Retinal pigment epithelial cell (primary cell): Measurements from ENCODE around the gene GOLGA6L7.
"Not testable (repeated sequence)": the region's sequence is repeated elsewhere in the genome, so short reads cannot be mapped to it uniquely, and the experiment has no call there.

Experiments used
- DNase-seq: peaks from one replicate; pipeline ENCODE4 v3.0.0-alpha.2; 2010; ENCODE audit warnings: low read depth
- H3K4me3 ChIP-seq: 2 replicates; pipeline ENCODE4 v1.5.1; 2011; ENCODE audit warnings: mild to moderate bottlenecking, low read length, control low read depth, moderate library complexity
- CTCF ChIP-seq: conservative IDR thresholded peaks from 2 replicates; pipeline ENCODE4 v1.5.1; 2011; ENCODE audit warnings: low read depth, low read length, control low read depth, inconsistent platforms

The GOLGA6L7 gene

DNA sequence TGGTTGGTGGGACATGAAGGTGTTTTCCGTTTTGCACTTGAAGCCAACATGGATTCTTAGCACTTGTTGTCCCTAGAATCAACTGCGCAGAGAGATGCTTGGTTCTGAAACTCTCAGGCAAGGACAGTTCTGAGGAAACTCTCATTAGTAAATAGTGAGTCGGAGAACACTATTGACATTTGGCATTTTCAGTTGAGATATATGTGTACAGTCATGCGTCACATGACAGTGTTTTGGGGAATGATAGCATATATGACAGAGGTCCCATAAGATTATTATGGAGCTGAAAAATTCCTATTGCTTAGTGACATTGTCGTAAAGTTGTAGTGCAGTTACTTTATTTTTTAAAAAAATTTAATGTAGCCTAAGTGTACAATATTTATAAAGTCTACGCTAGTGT, 43.1 kb upstream of the GOLGA6L7 start:
- no peak overlapping the region for H3K4me3 ChIP-seq
- TF ChIP-seq CTCF, result no peak

DNA sequence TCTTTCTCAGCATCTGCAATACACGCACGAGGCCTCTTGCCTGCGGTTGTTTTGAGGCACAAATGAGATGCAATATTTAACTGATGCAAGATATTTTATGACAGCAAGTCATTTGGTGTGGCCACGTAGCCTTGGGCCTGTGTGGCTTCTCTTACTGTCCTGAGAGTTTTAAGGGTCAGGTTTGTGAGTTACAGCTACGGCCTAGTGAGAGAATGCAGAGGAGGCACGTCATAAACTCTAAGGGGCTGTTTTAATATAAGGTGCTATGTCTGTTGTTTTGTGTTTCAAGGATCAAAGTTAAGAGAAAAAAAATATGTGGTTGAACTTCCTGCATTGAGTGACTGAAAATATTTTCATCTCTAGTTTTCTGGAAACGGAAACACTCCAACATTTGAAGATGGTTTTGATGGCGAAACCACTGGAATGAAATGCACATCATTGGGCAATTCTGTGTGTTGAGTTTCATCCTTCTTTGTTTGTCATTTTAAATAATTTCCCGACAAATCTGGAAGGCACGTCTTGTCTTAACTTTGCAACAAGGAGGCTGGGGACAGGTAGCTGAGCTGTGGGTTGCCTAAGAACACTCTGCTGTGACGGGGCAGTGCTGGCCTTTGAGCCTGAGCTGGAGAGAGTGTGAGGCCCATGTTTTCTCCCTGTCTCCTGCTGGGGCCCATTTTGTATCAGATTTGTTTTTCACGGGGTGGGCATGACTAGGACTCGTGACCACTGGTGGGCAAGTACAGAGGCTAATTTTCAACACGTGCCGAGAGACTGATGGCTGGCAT, 42.5 kb upstream of the GOLGA6L7 start:
- H3K4me3 ChIP-seq, result no peak overlapping the region
- no peak for TF ChIP-seq CTCF
- DNase-seq, result no peak

More for the DNA sequence above, 43.1 kb upstream of the GOLGA6L7 start:
- no peak for DNase-seq

GRCh38 chr15:28890291-28890690, 41.8 kb upstream of the GOLGA6L7 start:
- not testable (repeated sequence) for DNase-seq, H3K4me3 ChIP-seq

- H3K4me3 ChIP-seq, DNase-seq: not testable (repeated sequence)
Measured at GRCh38 chr15:28889871-28890270, 41.4 kb upstream of the GOLGA6L7 start.

DNA sequence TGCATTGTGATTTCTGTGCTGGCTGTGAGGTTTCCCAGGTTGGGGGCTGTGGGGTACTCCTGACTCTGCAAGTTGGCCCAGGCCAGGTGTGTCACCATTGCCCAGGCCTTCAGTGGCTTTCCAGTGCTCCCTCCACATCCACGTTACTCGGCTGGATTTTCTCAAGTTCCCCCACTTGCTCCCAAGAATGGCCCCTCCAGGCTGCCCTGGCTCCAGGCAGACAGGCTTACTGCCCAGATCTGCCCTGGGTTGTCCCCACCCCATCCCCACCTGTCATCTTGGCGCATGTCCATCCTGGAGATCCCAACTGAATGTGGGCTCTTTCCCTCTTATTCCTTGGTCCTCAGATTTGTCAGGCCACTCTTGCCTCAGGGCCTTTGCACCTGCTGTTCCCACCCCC, 40.9 kb upstream of the GOLGA6L7 start:
- H3K4me3 ChIP-seq, result no peak overlapping the region
- DNase-seq, result no peak
- no peak for TF ChIP-seq CTCF

DNA sequence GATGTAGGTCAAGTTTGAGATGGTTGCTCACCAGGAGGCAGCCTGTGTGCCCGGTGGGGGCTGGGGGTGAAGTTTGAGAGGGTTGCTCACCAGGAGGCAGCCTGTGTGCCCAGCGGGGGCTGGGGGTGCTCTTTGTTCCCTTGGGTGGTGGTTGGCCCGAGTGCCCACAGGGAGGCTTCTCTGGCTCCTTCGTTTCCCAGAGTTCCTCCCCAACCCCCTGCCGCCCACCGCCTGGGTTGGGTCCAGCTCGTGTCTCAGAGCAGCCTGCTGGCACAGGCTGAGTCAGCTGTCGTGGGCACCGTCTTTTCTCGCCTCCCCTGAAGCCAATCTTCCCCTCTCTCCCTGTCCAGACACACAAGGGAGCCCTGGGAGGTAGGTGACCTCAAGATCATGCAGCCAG, 40.5 kb upstream of the GOLGA6L7 start:
- no peak for TF ChIP-seq CTCF
- DNase-seq, result no peak
- H3K4me3 ChIP-seq, result no peak overlapping the region

DNA sequence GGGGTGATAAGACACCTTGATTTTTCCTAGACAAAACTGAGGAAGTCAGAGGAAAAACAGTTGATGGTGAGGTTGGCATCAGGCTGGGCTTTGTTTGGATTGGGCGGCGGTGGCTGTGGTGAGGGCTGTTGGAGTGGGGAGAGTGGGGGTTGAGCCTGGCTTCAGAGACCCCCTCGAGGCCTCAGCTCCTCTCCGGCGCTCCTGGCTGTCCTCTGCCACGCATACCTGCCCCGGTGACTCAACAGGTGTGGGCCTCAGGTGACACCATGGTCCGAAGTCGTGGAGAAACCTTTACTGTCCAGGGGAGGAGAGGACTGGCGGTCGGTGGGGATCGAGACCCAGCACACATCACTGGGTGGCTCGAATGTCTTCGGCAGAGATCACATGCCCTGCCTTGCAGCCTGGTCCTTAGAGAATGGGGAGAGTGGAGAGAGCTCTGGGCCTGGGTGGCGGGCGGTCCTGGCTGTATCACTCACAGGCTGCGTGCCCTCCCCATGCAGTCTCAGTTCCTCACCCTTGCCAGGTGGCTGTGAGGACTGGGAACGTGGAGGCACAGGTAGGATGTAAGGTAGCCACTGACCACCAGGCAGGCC, 40.0 kb upstream of the GOLGA6L7 start:
- TF ChIP-seq CTCF, result no peak
- DNase-seq, result no peak
- H3K4me3 ChIP-seq, result no peak overlapping the region
